NCI-H510A (cell line): Measurements from ENCODE around the gene PPP2R5D.

Experiments used
- DNase-seq: peaks from one replicate; lab custom pipeline; 2025; lab: John Stamatoyannopoulos, UW

Gene PPP2R5D

GRCh38 chr6:42963855-42964605, 20.3 kb upstream of the PPP2R5D start:
- no peak for DNase-seq

GRCh38 chr6:42966571-42966970, 17.8 kb upstream of the PPP2R5D start:
- no peak for DNase-seq

GRCh38 chr6:42967228-42967627, 17.1 kb upstream of the PPP2R5D start:
- DNase-seq, result no peak

GRCh38 chr6:42968126-42968701, 16.2 kb upstream of the PPP2R5D start:
- DNase-seq, result no peak

GRCh38 chr6:42968783-42969182, 15.6 kb upstream of the PPP2R5D start:
- DNase-seq, result no peak

- no peak for DNase-seq
Measured at GRCh38 chr6:42969431-42969830, 14.9 kb upstream of the PPP2R5D start.

GRCh38 chr6:42969934-42970333, 14.4 kb upstream of the PPP2R5D start:
- no peak for DNase-seq

- DNase-seq, result no peak
Measured at GRCh38 chr6:42970871-42971612, 13.3 kb upstream of the PPP2R5D start.

GRCh38 chr6:42971746-42972327, 12.5 kb upstream of the PPP2R5D start:
- no peak for DNase-seq

GRCh38 chr6:42973926-42974325, 10.4 kb upstream of the PPP2R5D start:
- no peak for DNase-seq

GRCh38 chr6:42974919-42975505, 9.4 kb upstream of the PPP2R5D start:
- DNase-seq, result no peak

GRCh38 chr6:42978487-42978838, 5.9 kb upstream of the PPP2R5D start:
- no peak for DNase-seq

GRCh38 chr6:42978839-42979522, 5.4 kb upstream of the PPP2R5D start, which contains the start of gene PEX6:
TSS of gene PEX6 (minus strand) at chr6:42979181. CDS start at chr6:42979150, 31 bp downstream.
- peak; percentile 97 for DNase-seq

GRCh38 chr6:42979523-42980177, 4.7 kb upstream of the PPP2R5D start:
- no peak for DNase-seq

GRCh38 chr6:42981836-42982235, 2.5 kb upstream of the PPP2R5D start:
- DNase-seq, result no peak

GRCh38 chr6:42984924-42985475, 630 bp downstream of the PPP2R5D start:
- no peak for DNase-seq

GRCh38 chr6:42987533-42988451, 3.4 kb downstream of the PPP2R5D start:
- no peak for DNase-seq

- DNase-seq, result no peak
Measured at GRCh38 chr6:42988486-42989020, 4.2 kb downstream of the PPP2R5D start.

- DNase-seq, result no peak
Measured at GRCh38 chr6:42989923-42990322, 5.6 kb downstream of the PPP2R5D start.

- no peak for DNase-seq
Measured at GRCh38 chr6:42993445-42993844, 9.1 kb downstream of the PPP2R5D start.
